OCI-M2 (cell line): ENCODE results near the gene PARP1.

Experiments used
- DNase-seq: peaks from one replicate; lab custom pipeline; 2025; ENCODE audit not compliant: unreplicated experiment; lab: John Stamatoyannopoulos, UW

PARP1 gene

DNA sequence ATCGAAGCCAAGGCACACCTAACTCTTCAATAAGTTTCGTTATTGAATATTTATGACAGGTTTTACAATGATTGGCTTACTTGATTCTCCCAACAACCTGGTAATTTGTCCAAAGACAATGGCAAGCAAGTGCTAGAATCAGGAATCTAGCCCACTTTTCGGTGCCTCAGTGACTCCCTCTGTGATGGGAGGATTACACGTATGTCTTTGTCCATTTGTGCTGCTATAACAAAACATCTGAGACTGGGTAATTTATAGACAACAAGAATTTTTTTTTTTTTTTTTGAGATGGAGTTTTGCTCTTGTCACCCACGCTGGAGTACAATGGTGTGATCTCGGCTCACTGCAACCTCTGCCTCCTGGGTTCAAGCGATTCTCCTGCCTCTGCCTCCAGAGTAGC lies 96.5 kb downstream of the PARP1 start:
- no peak for DNase-seq
